Naive thymus-derived CD8-positive, alpha-beta T cell (primary cell): ENCODE results near the gene DHRS4. TPM values are rescaled to one million over a fixed set of nuclear protein-coding genes. Genes with fewer than 3 reads are reported as not detected.
"Not testable (repeated sequence)": the region's sequence is repeated elsewhere in the genome, so short reads cannot be mapped to it uniquely, and the experiment has no call there.

Experiments used
- ATAC-seq, 2 donors: fragments of 150-1000 bp; cut with Tn5 transposase in 1 of 2; sonication (Bioruptor Pico), chemical (Tn5 transposase) in 1 of 2; 1 replicate in 1 of 2; 2 replicates in 1 of 2; pipeline ENCODE4 v1.10.0; 2021; ENCODE audit warnings: mild to moderate bottlenecking in 2 of 2, moderate library complexity in 2 of 2
- POLR2A ChIA-PET: fragments of 350-600 bp; sonication (Branson Sonifier 250); formaldehyde crosslinking; loops from one replicate; lab custom pipeline; 2021; ENCODE audit warnings: antibody characterized with exemption; lab: Charles Lee
- DNase-seq, 10 donors: peaks; one replicate each; pipeline versions ENCODE4 v3.0.0 to v3.0.0-alpha.2; 2020 to 2022
- H3K27ac Mint-ChIP-seq, 10 donors: one replicate each; pipeline ENCODE4 v1.8.0; 2020 to 2022; ENCODE audit warnings: mild to moderate bottlenecking in 10 of 10, mixed read lengths in 10 of 10, moderate library complexity in 4 of 10, inconsistent platforms in 1 of 10
- H3K27me3 Mint-ChIP-seq, 5 donors: one replicate each; pipeline ENCODE4 v1.8.0; 2021 to 2022; ENCODE audit warnings: mixed read lengths in 5 of 5
- H3K36me3 Mint-ChIP-seq, 3 donors: one replicate each; pipeline ENCODE4 v1.8.0; 2020 to 2022; ENCODE audit warnings: mixed read lengths in 3 of 3, mild to moderate bottlenecking in 2 of 3, inconsistent platforms in 1 of 3
- H3K4me1 Mint-ChIP-seq, 4 donors: one replicate each; pipeline ENCODE4 v1.8.0; 2021 to 2022; ENCODE audit warnings: mixed read lengths in 4 of 4
- H3K4me3 Mint-ChIP-seq, 10 donors: one replicate each; pipeline ENCODE4 v1.8.0; 2020 to 2022; ENCODE audit warnings: mild to moderate bottlenecking in 10 of 10, mixed read lengths in 10 of 10, moderate library complexity in 6 of 10, inconsistent platforms in 1 of 10
- H3K9me3 Mint-ChIP-seq, 9 donors: one replicate each; pipeline ENCODE4 v1.8.0; 2020 to 2022; ENCODE audit warnings: mixed read lengths in 9 of 9, mild to moderate bottlenecking in 3 of 9, inconsistent platforms in 1 of 9, moderate library complexity in 1 of 9
- polyA plus RNA-seq, 3 donors: library from polyadenylated mRNA; unstranded; fragments of 300-500 nt; fragmentation: Illumina TruSeq; gene quantifications; one replicate each; pipeline ENCODE4 v1.2.3, GENCODE V29; 2021
- total RNA-seq, 8 experiments: library from RNA in 2 of 8; stranded (reverse) in 2 of 8; gene quantifications; one replicate each; pipeline ENCODE4 v1.2.3 and lab custom pipeline; 2021 to 2026

DHRS4 gene
- total and polyA plus RNA-seq, 5 experiments from 2014 or later: 15.2 to 37.6 (median 28.8) TPM

DNA sequence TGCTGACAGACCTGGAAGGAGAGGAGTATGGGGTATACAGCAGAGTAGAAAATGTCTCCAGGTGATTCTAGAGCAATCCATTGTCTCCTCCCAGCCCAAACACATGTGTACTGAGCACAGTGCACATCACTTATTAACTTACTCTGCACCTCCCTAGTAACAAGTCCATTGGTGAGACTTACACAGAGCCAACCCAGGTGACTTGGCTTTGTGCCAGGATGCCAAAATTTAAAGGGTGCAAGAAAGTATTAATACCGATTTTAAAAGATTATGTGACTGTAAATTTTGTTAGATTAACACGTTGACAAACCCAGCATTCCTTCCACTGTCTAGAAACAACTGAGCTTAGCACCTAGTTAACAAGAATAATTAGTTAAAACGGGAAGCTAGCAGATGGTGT is 39.5 kb downstream of the DHRS4 start:
- H3K36me3 Mint-ChIP-seq, H3K27ac Mint-ChIP-seq, H3K9me3 Mint-ChIP-seq, H3K4me3 Mint-ChIP-seq, POLR2A ChIA-PET, DNase-seq, ATAC-seq, H3K27me3 Mint-ChIP-seq: not testable (repeated sequence)
- H3K4me1 Mint-ChIP-seq: peaks cover 4 to 18% (median 15%) of the 10 kb centered on the region in 4 donors

DNA sequence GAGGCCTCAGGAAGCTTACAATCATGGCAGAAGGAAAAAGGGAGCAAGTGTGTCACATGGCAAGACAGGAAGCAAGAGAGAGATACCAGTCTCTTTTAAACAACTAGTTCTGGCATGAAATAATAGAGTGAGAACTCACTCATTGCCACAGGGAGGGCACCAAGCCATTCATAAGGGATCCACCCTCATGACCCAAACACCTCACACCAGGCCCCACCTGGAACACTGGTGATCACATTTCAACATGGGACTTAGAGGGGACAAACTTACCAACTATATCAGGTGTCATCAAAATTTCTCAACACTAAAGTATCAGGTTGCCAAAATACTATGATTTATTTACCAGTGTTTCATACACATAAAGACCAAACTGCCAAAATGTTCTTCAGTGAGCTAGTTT is 42.4 kb downstream of the DHRS4 start:
- ATAC-seq, H3K9me3 Mint-ChIP-seq, H3K27ac Mint-ChIP-seq, H3K4me1 Mint-ChIP-seq, H3K36me3 Mint-ChIP-seq, DNase-seq, POLR2A ChIA-PET, H3K27me3 Mint-ChIP-seq, H3K4me3 Mint-ChIP-seq: not testable (repeated sequence)

DNA sequence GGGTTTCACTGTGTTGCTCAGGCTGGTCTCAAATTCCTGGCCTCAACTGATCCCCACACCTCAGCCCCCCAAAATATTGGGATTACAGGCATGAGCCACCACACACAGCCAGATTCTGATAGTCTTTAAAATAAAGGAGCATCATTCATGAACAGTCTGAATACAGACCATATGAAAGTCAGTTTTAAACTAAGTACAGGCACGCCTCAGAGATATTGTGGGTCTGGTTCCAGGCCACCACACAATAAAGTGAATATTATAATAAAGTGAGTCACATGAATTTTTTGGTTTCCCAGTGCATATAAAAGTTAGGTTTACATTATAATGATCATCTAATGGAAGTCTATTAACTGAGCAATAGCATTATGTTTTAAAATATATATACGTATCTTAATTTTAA is 43.3 kb downstream of the DHRS4 start:
- H3K4me3 Mint-ChIP-seq, POLR2A ChIA-PET, H3K9me3 Mint-ChIP-seq, H3K4me1 Mint-ChIP-seq, H3K27me3 Mint-ChIP-seq, H3K27ac Mint-ChIP-seq, ATAC-seq, H3K36me3 Mint-ChIP-seq, DNase-seq: not testable (repeated sequence)

DNA sequence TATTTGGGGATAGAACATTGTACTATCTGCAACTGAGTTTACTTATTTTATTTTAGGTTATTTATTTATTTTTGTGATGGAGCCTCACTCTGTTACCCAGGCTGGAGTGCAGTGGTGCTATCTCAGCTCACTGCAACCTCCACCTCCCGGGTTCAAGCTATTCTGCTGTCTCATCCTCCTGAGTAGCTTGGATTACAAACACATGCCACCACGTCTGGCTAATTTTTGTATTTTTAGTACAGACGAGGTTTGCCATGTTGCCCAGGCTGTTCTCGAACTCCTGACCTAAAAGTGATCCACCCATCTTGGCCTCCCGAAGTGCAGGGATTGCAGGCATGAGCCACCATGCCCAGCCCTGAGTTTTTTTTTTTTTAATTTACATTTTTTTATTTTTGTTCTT is 46.1 kb downstream of the DHRS4 start:
- POLR2A ChIA-PET, ATAC-seq, H3K27me3 Mint-ChIP-seq, H3K36me3 Mint-ChIP-seq, H3K9me3 Mint-ChIP-seq, H3K27ac Mint-ChIP-seq, H3K4me1 Mint-ChIP-seq, DNase-seq, H3K4me3 Mint-ChIP-seq: not testable (repeated sequence)

- H3K36me3 Mint-ChIP-seq, H3K4me1 Mint-ChIP-seq, DNase-seq, ATAC-seq, H3K27ac Mint-ChIP-seq, H3K4me3 Mint-ChIP-seq, POLR2A ChIA-PET, H3K9me3 Mint-ChIP-seq, H3K27me3 Mint-ChIP-seq: not testable (repeated sequence)
Measured at GRCh38 chr14:24001078-24001477, 47.5 kb downstream of the DHRS4 start.

- POLR2A ChIA-PET, ATAC-seq: not testable (repeated sequence)
Measured at GRCh38 chr14:24001679-24002078, 48.1 kb downstream of the DHRS4 start.

GRCh38 chr14:24006471-24006816 is 52.9 kb downstream of the DHRS4 start:
- H3K36me3 Mint-ChIP-seq, DNase-seq, H3K27me3 Mint-ChIP-seq, H3K9me3 Mint-ChIP-seq: not testable (repeated sequence)
- ATAC-seq: peak; percentile 4 to 33
- POLR2A ChIA-PET: interaction anchor here (0.9 to 1.1 kb wide), 2 partner anchors 20 to 75 kb away, joined by 3 to 5 read pairs; no protein-coding TSS in a partner anchor
- peak overlapping the region in 8 of 10 donors; percentile 47 to 79 (median 60) for H3K4me3 Mint-ChIP-seq
- peaks cover 24 to 42% (median 37%) of the 10 kb centered on the region in 4 donors for H3K4me1 Mint-ChIP-seq
- peak overlapping the region in 2 of 10 donors; percentile 67 to 82 for H3K27ac Mint-ChIP-seq

More at GRCh38 chr14:24001679-24002078, 48.1 kb downstream of the DHRS4 start:
- not testable (repeated sequence) for H3K9me3 Mint-ChIP-seq, H3K4me3 Mint-ChIP-seq, DNase-seq, H3K36me3 Mint-ChIP-seq, H3K27me3 Mint-ChIP-seq, H3K4me1 Mint-ChIP-seq, H3K27ac Mint-ChIP-seq

- not testable (repeated sequence) for H3K27me3 Mint-ChIP-seq
- peak; percentile 32 to 79 (median 70) for DNase-seq
- H3K4me3 Mint-ChIP-seq: peak overlapping the region; percentile 73 to 95 (median 85)
Measured at GRCh38 chr14:24006817-24007652, 53.5 kb downstream of the DHRS4 start.

DNA sequence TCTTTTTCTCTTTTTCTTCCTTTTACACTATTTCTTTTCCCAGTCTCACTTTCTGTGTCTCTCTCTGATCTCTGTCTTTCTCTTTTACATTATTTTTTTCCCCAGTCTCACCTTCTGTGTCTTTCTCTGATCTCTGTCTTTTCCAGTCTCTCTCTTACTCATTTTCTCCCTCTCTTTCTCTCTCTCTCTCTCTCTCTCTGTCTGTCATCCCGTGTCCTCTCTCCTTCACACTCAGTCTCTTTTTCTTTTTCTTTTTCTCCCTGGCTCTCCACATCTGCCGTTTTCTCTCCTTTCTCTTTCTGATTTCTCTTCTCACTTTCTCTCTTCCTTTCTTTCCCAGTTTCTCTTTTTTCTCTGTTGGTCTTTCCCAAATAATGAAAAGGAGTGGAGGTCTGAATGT is 57.5 kb downstream of the DHRS4 start:
- Mint-ChIP-seq H3K4me1 (peaks cover 24 to 40% (median 39%) of the 10 kb centered on the region in 4 donors), H3K36me3 (peaks cover 0 to 13% (median 2%) of the 10 kb centered on the region in 3 donors), H3K4me3 (peak overlapping the region in 6 of 10 donors; percentile 0 to 48 (median 14)), H3K9me3 (no peaks in the 10 kb centered on the region), H3K27me3 (no peaks in the 10 kb centered on the region), H3K27ac (peak overlapping the region; percentile 67 to 91 (median 74))
- ATAC-seq: no peak
- no peak for DNase-seq
- POLR2A ChIA-PET: interaction anchor here (0.6 kb wide), 1 partner anchor 150 kb away, joined by 3 read pairs; the partner anchor contains the start of gene IRF9

More at GRCh38 chr14:24006817-24007652, 53.5 kb downstream of the DHRS4 start:
- H3K36me3 Mint-ChIP-seq, H3K9me3 Mint-ChIP-seq: not testable (repeated sequence)
- Mint-ChIP-seq H3K4me1 (peaks cover 24 to 43% (median 39%) of the 10 kb centered on the region in 4 donors), H3K27ac (peak overlapping the region; percentile 75 to 96 (median 93))
- POLR2A ChIA-PET: interaction anchor here (0.9 to 1.9 kb wide), 6 partner anchors 21 to 686 kb away, joined by 3 to 9 read pairs (median 4); partner anchors contain the start of genes DCAF11, NRL, PABPN1 and PCK2
- ATAC-seq: peak; percentile 83 to 87

DNA sequence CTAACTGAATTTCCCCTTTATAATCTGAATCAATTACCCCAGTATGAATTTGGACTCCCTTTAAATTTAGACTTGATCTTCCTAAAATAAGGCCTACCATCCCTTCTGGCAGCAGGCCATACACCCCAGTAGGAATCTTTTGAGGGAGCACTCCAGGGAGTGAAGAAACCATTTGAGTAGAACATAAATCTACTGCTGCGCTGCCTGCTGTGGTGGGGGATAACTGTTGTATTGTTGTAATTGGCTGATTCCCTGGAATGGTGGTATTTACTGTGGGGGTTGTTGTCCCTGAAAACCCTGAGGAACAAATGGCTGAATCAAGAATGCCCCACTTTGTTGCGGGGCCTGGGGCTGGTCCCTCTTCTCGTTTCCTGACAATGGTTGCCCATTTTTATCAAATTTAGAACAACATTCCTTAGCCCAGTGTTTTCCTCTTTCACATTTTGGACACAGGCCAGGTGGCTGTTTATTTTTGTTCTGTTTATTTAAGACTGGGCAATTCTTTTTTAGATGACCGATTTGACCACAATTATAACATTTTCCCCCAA is 59.2 kb downstream of the DHRS4 start:
- POLR2A ChIA-PET, ATAC-seq, H3K4me3 Mint-ChIP-seq, DNase-seq, H3K27me3 Mint-ChIP-seq, H3K9me3 Mint-ChIP-seq: not testable (repeated sequence)
- Mint-ChIP-seq H3K4me1 (peaks cover 27 to 40% (median 37%) of the 10 kb centered on the region in 4 donors), H3K36me3 (peaks cover 2 to 13% (median 4%) of the 10 kb centered on the region in 3 donors), H3K27ac (peak overlapping the region in 1 of 10 donors; percentile 58)

GRCh38 chr14:24013654-24014514 is 60.3 kb downstream of the DHRS4 start:
- Mint-ChIP-seq H3K9me3 (peaks cover 0 to 2% (median 0%) of the 10 kb centered on the region in 9 donors), H3K4me1 (peaks cover 19 to 32% (median 26%) of the 10 kb centered on the region in 4 donors), H3K27me3 (peaks cover 0 to 5% (median 0%) of the 10 kb centered on the region in 5 donors), H3K27ac (no peak overlapping the region), H3K4me3 (no peak overlapping the region), H3K36me3 (peaks cover 3 to 13% (median 4%) of the 10 kb centered on the region in 3 donors)
- peak; percentile 85 to 94 for ATAC-seq
- POLR2A ChIA-PET: no interaction called here
- DNase-seq: peak in 9 of 10 donors; percentile 14 to 81 (median 59)

DNA sequence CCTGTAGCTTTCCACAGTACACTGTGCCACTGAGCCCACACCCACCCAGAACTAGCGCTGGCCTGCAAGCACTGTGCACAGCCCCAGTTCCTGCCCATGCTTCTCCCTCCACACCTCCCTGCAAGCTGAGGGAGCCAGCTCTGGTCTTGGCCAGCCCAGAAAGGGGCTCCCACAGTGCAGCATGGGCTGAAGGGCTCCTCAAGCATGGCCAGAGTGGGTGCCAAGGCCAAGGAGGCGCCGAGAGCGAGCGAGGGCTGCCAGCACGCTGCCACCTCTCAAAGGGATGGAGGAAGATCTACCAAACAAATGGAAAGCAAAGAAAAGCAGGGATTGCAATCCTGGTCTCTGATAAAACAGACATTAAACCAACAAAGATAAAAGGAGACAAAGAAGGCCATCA is 62.2 kb downstream of the DHRS4 start:
- POLR2A ChIA-PET, ATAC-seq, DNase-seq, H3K36me3 Mint-ChIP-seq, H3K4me3 Mint-ChIP-seq, H3K9me3 Mint-ChIP-seq, H3K27me3 Mint-ChIP-seq: not testable (repeated sequence)
- Mint-ChIP-seq H3K4me1 (peaks cover 8 to 15% (median 9%) of the 10 kb centered on the region in 4 donors), H3K27ac (peak overlapping the region in 1 of 10 donors; percentile 53)
